WTC11 (cell line): Measurements from ENCODE around the gene DCTPP1.

Experiments used
- CTCF ChIP-seq: fragments of 200-600 bp; IDR thresholded peaks from 2 replicates; pipeline ENCODE4 v1.8.0; 2022; ENCODE audit warnings: antibody characterized with exemption
- JUN ChIP-seq: sonication (generic); formaldehyde crosslinking; IDR thresholded peaks from 2 replicates; pipeline ENCODE4 v1.8.0; 2023; ENCODE audit warnings: mild to moderate bottlenecking, missing genetic modification reagents
- MAX ChIP-seq: sonication (generic); formaldehyde crosslinking; IDR thresholded peaks from 2 replicates; pipeline ENCODE4 v1.8.0; 2022; ENCODE audit warnings: mild to moderate bottlenecking, missing genetic modification reagents
- MXD4 ChIP-seq: fragments of 250-450 bp; sonication (Bioruptor Pico); IDR thresholded peaks from 2 replicates; pipeline ENCODE4 v1.8.0; 2021; ENCODE audit warnings: mild to moderate bottlenecking, moderate library complexity, borderline replicate concordance
- NR2C2 ChIP-seq: sonication (generic); formaldehyde crosslinking; IDR thresholded peaks from 2 replicates; pipeline ENCODE4 v1.8.0; 2022; ENCODE audit warnings: mild to moderate bottlenecking, missing genetic modification reagents
- PRDM15 ChIP-seq: sonication (generic); formaldehyde crosslinking; IDR thresholded peaks from 2 replicates; pipeline ENCODE4 v1.8.0; 2022; ENCODE audit warnings: missing genetic modification reagents
- ZBTB21 ChIP-seq: sonication (generic); formaldehyde crosslinking; IDR thresholded peaks from 2 replicates; pipeline ENCODE4 v1.8.1; 2023; ENCODE audit warnings: mild to moderate bottlenecking, missing genetic modification reagents, borderline replicate concordance

GRCh38 chr16:30395155-30395991, 34.5 kb downstream of the DCTPP1 start, which contains the start of gene ZNF48:
- TF ChIP-seq CTCF = no peak
- TF ChIP-seq PRDM15 (CRISPR knock-in tag) = no peak
- TF ChIP-seq NR2C2 (CRISPR knock-in tag) = no peak
- peak; percentile 61; the same call in 1 of the 2 replicates for TF ChIP-seq MAX (CRISPR knock-in tag)
- TF ChIP-seq JUN (CRISPR knock-in tag) = no peak
- no peak; the same call in 1 of the 2 replicates for TF ChIP-seq ZBTB21
- no peak for TF ChIP-seq MXD4 (CRISPR knock-in tag)
